Neural progenitor cell (in vitro differentiated cells): ENCODE data around the gene TPD52L2. TPM values are rescaled to one million over a fixed set of nuclear protein-coding genes. Genes with fewer than 3 reads are reported as not detected.
"Not testable (repeated sequence)": the region's sequence is repeated elsewhere in the genome, so short reads cannot be mapped to it uniquely, and the experiment has no call there.

Source experiments
- DNase-seq: peaks from one replicate; pipeline ENCODE4 v3.0.0-alpha.2; 2016; ENCODE audit warnings: low spot score
- H2AFZ ChIP-seq: fragments of 200-600 bp; sonication (generic); replicated peaks from 2 replicates; pipeline ENCODE4 v1.6.1; 2016; ENCODE audit warnings: antibody characterized with exemption
- H3F3A ChIP-seq: fragments of 200-600 bp; sonication (generic); 2 replicates; pipeline ENCODE4 v1.6.1; 2016; ENCODE audit warnings: antibody characterized with exemption, low read depth
- H3K27ac ChIP-seq: fragments of 200-600 bp; sonication (generic); 2 replicates; pipeline ENCODE4 v1.5.1; 2016; ENCODE audit warnings: mild to moderate bottlenecking
- H3K27me3 ChIP-seq: fragments of 200-600 bp; sonication (generic); 2 replicates; pipeline ENCODE4 v1.6.1; 2016; ENCODE audit warnings: mild to moderate bottlenecking, moderate library complexity
- H3K36me3 ChIP-seq: fragments of 200-600 bp; sonication (generic); 2 replicates; pipeline ENCODE4 v1.5.1; 2016
- H3K4me1 ChIP-seq: fragments of 200-600 bp; sonication (generic); 2 replicates; pipeline ENCODE4 v1.6.1; 2016; ENCODE audit warnings: mixed run types
- H3K4me2 ChIP-seq: fragments of 200-600 bp; sonication (generic); 2 replicates; pipeline ENCODE4 v1.6.1; 2016
- H3K4me3 ChIP-seq: fragments of 200-600 bp; sonication (generic); 2 replicates; pipeline ENCODE4 v1.5.1; 2016
- H3K79me2 ChIP-seq: fragments of 200-600 bp; sonication (generic); 2 replicates; pipeline ENCODE4 v1.6.1; 2016; ENCODE audit warnings: low read depth
- H3K9ac ChIP-seq: fragments of 200-600 bp; sonication (generic); 2 replicates; pipeline ENCODE4 v1.6.1; 2016
- H3K9me3 ChIP-seq: fragments of 200-600 bp; sonication (generic); 2 replicates; pipeline ENCODE4 v1.5.1; 2016; ENCODE audit warnings: low read depth
- H4K20me1 ChIP-seq: fragments of 200-600 bp; sonication (generic); 2 replicates; pipeline ENCODE4 v1.6.1; 2016; ENCODE audit warnings: low read depth
- H3K27ac Mint-ChIP-seq: 3 replicates; pipeline ENCODE4 v1.8.0; 2021; ENCODE audit warnings: mixed read lengths
- H3K27me3 Mint-ChIP-seq: 2 replicates; pipeline ENCODE4 v1.8.0; 2022; ENCODE audit warnings: low read depth, mild to moderate bottlenecking, inconsistent platforms, moderate library complexity, mixed read lengths; ENCODE audit not compliant: insufficient read depth
- H3K36me3 Mint-ChIP-seq: 3 replicates; pipeline ENCODE4 v1.8.0; 2021; ENCODE audit warnings: mixed read lengths
- H3K4me1 Mint-ChIP-seq: 3 replicates; pipeline ENCODE4 v1.8.0; 2021; ENCODE audit warnings: mixed read lengths
- H3K4me3 Mint-ChIP-seq: 3 replicates; pipeline ENCODE4 v1.8.0; 2021; ENCODE audit warnings: mild to moderate bottlenecking, moderate library complexity, mixed read lengths
- H3K9me3 Mint-ChIP-seq: 3 replicates; pipeline ENCODE4 v1.8.0; 2020; ENCODE audit warnings: mixed read lengths
- CTCF ChIP-seq: fragments of 200-600 bp; sonication (generic); IDR thresholded peaks from 2 replicates; pipeline ENCODE4 v1.5.1; 2017; ENCODE audit warnings: antibody characterized with exemption, mild to moderate bottlenecking
- EZH2 ChIP-seq: fragments of 200-600 bp; sonication (generic); IDR thresholded peaks from 2 replicates; pipeline ENCODE4 v1.6.1; 2017; ENCODE audit warnings: antibody characterized with exemption, mild to moderate bottlenecking, moderate library complexity
- EZH2phosphoT487 ChIP-seq: fragments of 200-600 bp; sonication (generic); IDR thresholded peaks from 2 replicates; pipeline ENCODE4 v1.6.1; 2017; ENCODE audit warnings: antibody characterized with exemption
- total RNA-seq: library from RNA; depleted of rRNA; stranded (reverse); fragments of >200 nt; gene quantifications from 2 replicates; pipeline ENCODE4 v1.2.3, GENCODE V29; 2015; ENCODE audit warnings: low replicate concordance

TPD52L2 gene
- total RNA-seq, 1 donor from 2014 or later = 66.6 TPM

GRCh38 chr20:63877755-63878470 lies 12.8 kb downstream of the TPD52L2 start:
- Histone ChIP-seq H3K27me3 (no peaks in the 10 kb centered on the region), H3K36me3 (no peaks in the 10 kb centered on the region), H3K9me3 (no peaks in the 10 kb centered on the region), H3K79me2 (no peaks in the 10 kb centered on the region), H3K9ac (no peak overlapping the region), H4K20me1 (peaks cover 19% of the 10 kb centered on the region), H3K4me3 (no peak overlapping the region), H3K27ac (no peak overlapping the region), H3K4me1 (no peaks in the 10 kb centered on the region), H2AFZ (no peak overlapping the region), H3F3A (no peaks in the 10 kb centered on the region), H3K4me2 (no peak overlapping the region)
- DNase-seq = no peak
- H3K27me3 Mint-ChIP-seq = peaks cover 4% of the 10 kb centered on the region
- H3K36me3 Mint-ChIP-seq = peaks cover 17% of the 10 kb centered on the region
- H3K4me3 Mint-ChIP-seq = no peak overlapping the region
- H3K4me1 Mint-ChIP-seq = no peaks in the 10 kb centered on the region
- no peak for TF ChIP-seq EZH2phosphoT487
- TF ChIP-seq CTCF = no peak
- no peak for TF ChIP-seq EZH2
- H3K9me3 Mint-ChIP-seq = no peaks in the 10 kb centered on the region
- H3K27ac Mint-ChIP-seq = no peak overlapping the region

GRCh38 chr20:63878899-63879663 lies 14.0 kb downstream of the TPD52L2 start:
- DNase-seq = no peak
- Histone ChIP-seq H3K27me3 (no peaks in the 10 kb centered on the region), H3K79me2 (no peaks in the 10 kb centered on the region), H3K9me3 (no peaks in the 10 kb centered on the region), H2AFZ (no peak overlapping the region), H4K20me1 (peaks cover 19% of the 10 kb centered on the region), H3K4me1 (no peaks in the 10 kb centered on the region), H3K36me3 (no peaks in the 10 kb centered on the region), H3K4me3 (no peak overlapping the region), H3K9ac (no peak overlapping the region), H3K27ac (no peak overlapping the region), H3K4me2 (no peak overlapping the region), H3F3A (no peaks in the 10 kb centered on the region)
- Mint-ChIP-seq H3K27me3 (peaks cover 2% of the 10 kb centered on the region), H3K36me3 (peaks cover 15% of the 10 kb centered on the region), H3K27ac (no peak overlapping the region), H3K4me3 (no peak overlapping the region), H3K9me3 (no peaks in the 10 kb centered on the region), H3K4me1 (no peaks in the 10 kb centered on the region)
- TF ChIP-seq CTCF = no peak
- TF ChIP-seq EZH2phosphoT487 = no peak
- TF ChIP-seq EZH2 = no peak

- not testable (repeated sequence) for H3K9me3 Mint-ChIP-seq, H3K9ac ChIP-seq, H3K27ac ChIP-seq, H3K27ac Mint-ChIP-seq, H3K4me1 ChIP-seq, H3K9me3 ChIP-seq, H3K4me2 ChIP-seq, H3K27me3 ChIP-seq, H3F3A ChIP-seq, H3K4me3 Mint-ChIP-seq, H3K79me2 ChIP-seq, DNase-seq, H3K4me3 ChIP-seq, H3K27me3 Mint-ChIP-seq, H3K36me3 ChIP-seq, H3K4me1 Mint-ChIP-seq, H2AFZ ChIP-seq
- H4K20me1 ChIP-seq = peaks cover 25% of the 10 kb centered on the region
- peaks cover 16% of the 10 kb centered on the region for H3K36me3 Mint-ChIP-seq
Observed at GRCh38 chr20:63880901-63881300, 15.8 kb downstream of the TPD52L2 start.
